ENCODE data around the gene PWWP2B. TPM values are rescaled to one million over a fixed set of nuclear protein-coding genes. Genes with fewer than 3 reads are reported as not detected.

Gene PWWP2B
- total and polyA plus RNA-seq, 2 of the 13 experiments (the other 11 are each of a cell fraction or from before 2014, with no cell fraction given): 2.3 to 4.7 TPM

DNA sequence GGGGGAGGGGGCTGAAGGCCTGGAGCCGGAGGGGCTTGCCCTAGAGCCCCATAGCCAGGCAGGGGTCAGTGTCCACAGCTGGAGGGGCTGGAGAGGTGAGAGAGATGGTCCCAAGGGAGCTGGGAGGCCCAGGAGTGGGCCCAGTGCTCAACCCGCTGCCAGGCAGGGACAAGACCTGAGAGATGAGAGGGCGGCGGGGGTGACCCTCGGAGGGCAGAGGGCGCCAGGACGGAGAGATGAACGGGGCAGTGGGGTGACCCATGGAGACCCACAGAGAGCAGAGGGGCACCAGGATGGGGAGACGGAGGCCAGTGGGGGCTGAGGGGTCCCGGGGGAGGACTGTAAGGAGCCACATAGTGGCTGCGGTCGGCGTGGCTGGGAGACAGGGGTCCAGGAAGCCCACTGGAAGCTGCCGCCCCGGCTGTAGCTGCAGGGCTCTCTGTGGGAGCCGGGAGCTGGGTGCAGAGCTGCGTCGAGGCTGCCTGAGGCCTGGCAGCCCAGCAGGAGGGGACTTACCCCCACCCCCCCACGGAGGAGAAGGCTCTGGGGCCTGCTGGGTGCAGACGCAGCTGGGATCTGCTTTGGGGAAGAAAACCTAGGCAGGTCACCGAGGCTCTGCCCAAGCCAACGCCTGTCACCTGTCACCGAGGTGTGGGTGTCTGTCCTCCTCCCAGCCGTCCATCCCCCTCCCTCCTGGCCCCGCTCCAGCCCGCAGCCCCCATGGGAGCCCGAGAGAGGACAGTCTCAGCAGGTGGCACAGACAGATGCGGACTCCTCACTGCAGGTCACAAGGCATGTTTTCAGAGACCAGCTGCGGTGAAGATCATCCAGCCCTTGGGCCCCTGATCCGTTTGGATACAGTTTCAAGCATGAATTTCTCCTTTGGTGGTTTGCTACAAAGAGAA, 25.1 kb downstream of the PWWP2B start:
- in situ Hi-C loops (cut with HindIII; ENCODE audit: extremely low pct_ligation_motif_present, low pct_unique_long_range_greater_than_20kb): no loop called here
- BruUV-seq (replicated peaks): no TSS peak
- Histone ChIP-seq H2AFZ (ENCODE audit: low read length) (no peak overlapping the region), H3K27me3 (ENCODE audit: control insufficient read depth in 1 of 2, insufficient read depth in 2 of 2, low read length in 2 of 2) (peaks cover 0 to 2% of the 10 kb centered on the region in 2 experiments; a peak in 1 of 5 replicates), H3K4me3 (replicated peaks in 1 of 3; ENCODE audit: insufficient read depth in 1 of 3, low read depth in 2 of 3, low read length in 3 of 3) (peak overlapping the region; percentile 40 to 70 (median 45); a peak in 4 of 6 replicates), H3K79me2 (ENCODE audit: insufficient read depth, low read length) (no peaks in the 10 kb centered on the region), H3K9me3 (ENCODE audit: low read length) (no peaks in the 10 kb centered on the region), H3K4me1 (ENCODE audit: insufficient read depth, low read length) (peaks cover 40% of the 10 kb centered on the region), H3K36me3 (replicated peaks in 1 of 2; ENCODE audit: control insufficient read depth in 1 of 2, insufficient read depth in 2 of 2, low read length in 2 of 2) (no peaks in the 10 kb centered on the region), H3K9ac (ENCODE audit: insufficient read depth, low read depth, low read length) (peak overlapping the region; percentile 62), H3K4me2 (ENCODE audit: low read depth, low read length) (peak overlapping the region; percentile 85), H4K20me1 (ENCODE audit: insufficient read depth, low read length) (no peaks in the 10 kb centered on the region), H3K27ac (ENCODE audit: extremely low read length, insufficient read depth, low read length) (no peak overlapping the region)
- intact Hi-C loops (cut with micrococcal nuclease; ENCODE audit: unreplicated experiment): no loop called here
- ATAC-seq: peak; percentile 5
- no peak for FAIRE-seq
- CTCF ChIA-PET (ENCODE audit: low intra/inter-chr PET ratio, low total read pairs): no interaction called here
- WGBS (ENCODE audit: low lambda C conversion rate): 44% methylated on average over 12 of the region's 30 CpGs
- no peak for DNase-seq (ENCODE audit: low spot score)
- TF ChIP-seq, protein P1, sequence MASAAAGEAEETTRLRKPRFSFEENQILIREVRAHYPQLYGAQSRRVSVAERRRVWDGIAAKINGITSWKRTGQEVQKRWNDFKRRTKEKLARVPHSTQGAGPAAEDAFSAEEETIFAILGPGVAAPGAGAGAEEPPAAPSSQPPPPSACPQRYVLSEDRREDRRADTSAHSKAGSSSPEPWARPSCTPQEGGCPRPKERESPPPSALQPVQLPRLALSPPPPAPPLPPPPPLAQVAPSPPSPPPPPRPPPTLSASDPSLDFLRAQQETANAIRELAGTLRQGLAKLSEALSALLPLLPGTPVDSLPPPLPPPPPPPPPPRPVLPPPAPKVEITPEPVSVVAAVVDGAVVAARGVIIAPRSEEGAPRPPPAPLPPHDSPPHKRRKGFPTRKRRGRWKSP (CRISPR knock-in tag; IDR thresholded peaks at IDR 0.05): no peak
- TF ChIP-seq POLR2A (IDR thresholded peaks at IDR 0.05; ENCODE audit: insufficient read depth in 1 of 2, low read depth in 2 of 2, low read length in 2 of 2) (no peak), TAF1 (CRISPR knock-in tag; IDR thresholded peaks at IDR 0.05) (no peak), SRY (CRISPR knock-in tag; IDR thresholded peaks at IDR 0.05) (peak; percentile 36; the same call in 1 of the 2 replicates)
- TF ChIP-seq, protein P2, sequence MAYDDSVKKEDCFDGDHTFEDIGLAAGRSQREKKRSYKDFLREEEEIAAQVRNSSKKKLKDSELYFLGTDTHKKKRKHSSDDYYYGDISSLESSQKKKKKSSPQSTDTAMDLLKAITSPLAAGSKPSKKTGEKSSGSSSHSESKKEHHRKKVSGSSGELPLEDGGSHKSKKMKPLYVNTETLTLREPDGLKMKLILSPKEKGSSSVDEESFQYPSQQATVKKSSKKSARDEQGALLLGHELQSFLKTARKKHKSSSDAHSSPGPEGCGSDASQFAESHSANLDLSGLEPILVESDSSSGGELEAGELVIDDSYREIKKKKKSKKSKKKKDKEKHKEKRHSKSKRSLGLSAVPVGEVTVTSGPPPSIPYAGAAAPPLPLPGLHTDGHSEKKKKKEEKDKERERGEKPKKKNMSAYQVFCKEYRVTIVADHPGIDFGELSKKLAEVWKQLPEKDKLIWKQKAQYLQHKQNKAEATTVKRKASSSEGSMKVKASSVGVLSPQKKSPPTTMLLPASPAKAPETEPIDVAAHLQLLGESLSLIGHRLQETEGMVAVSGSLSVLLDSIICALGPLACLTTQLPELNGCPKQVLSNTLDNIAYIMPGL (CRISPR knock-in tag; IDR thresholded peaks at IDR 0.05; ENCODE audit: borderline replicate concordance in 1 of 2, low read depth in 1 of 2): peak in 1 of 2 experiments; percentile 22; a peak in 2 of 4 replicates
- POLR2A ChIA-PET: interaction anchor here (0.9 to 2.2 kb wide), 5 partner anchors 7 to 25 kb away, joined by 3 to 6 read pairs (median 4); no protein-coding TSS in a partner anchor
